WTC11 (cell line): Measurements from ENCODE around the gene KLK15. TPM values are rescaled to one million over a fixed set of nuclear protein-coding genes. Genes with fewer than 3 reads are reported as not detected.

ENCODE experiments used
- ATAC-seq: fragments of 200-7000 bp; cut with Tn5 transposase; 2 replicates; pipeline ENCODE4 v1.10.0; 2021; ENCODE audit warnings: mild to moderate bottlenecking, moderate library complexity
- CTCF ChIA-PET: fragments of 300-600 bp; sonication (Branson Sonifier 250); formaldehyde crosslinking; loops from one replicate; lab custom pipeline; 2021; ENCODE audit warnings: antibody characterized with exemption; lab: Charles Lee
- POLR2A ChIA-PET: fragments of 350-600 bp; sonication (Branson Sonifier 250); formaldehyde crosslinking; loops from one replicate; lab custom pipeline; 2021; ENCODE audit warnings: antibody characterized with exemption; lab: Charles Lee
- DNase-seq: peaks from one replicate; pipeline ENCODE4 v3.0.0; 2021; ENCODE audit warnings: low spot score
- H3K27ac Mint-ChIP-seq: 2 replicates; pipeline ENCODE4 v1.8.0; 2021; ENCODE audit warnings: mixed read lengths
- H3K27me3 Mint-ChIP-seq: 2 replicates; pipeline ENCODE4 v1.8.0; 2021; ENCODE audit warnings: low read depth, mild to moderate bottlenecking, moderate library complexity, mixed read lengths
- H3K36me3 Mint-ChIP-seq: 2 replicates; pipeline ENCODE4 v1.8.0; 2021; ENCODE audit warnings: mixed read lengths
- H3K4me1 Mint-ChIP-seq: 2 replicates; pipeline ENCODE4 v1.8.0; 2022; ENCODE audit warnings: mixed read lengths
- H3K4me3 Mint-ChIP-seq: 2 replicates; pipeline ENCODE4 v1.8.0; 2021; ENCODE audit warnings: mild to moderate bottlenecking, moderate library complexity, mixed read lengths
- H3K9me3 Mint-ChIP-seq: 2 replicates; pipeline ENCODE4 v1.8.0; 2021; ENCODE audit warnings: mixed read lengths
- CBFB ChIP-seq: sonication (generic); formaldehyde crosslinking; IDR thresholded peaks from 2 replicates; pipeline ENCODE4 v1.8.1; 2022; ENCODE audit warnings: mild to moderate bottlenecking, low read depth, missing genetic modification reagents
- EMX1 ChIP-seq: fragments of 250-450 bp; sonication (Bioruptor Pico); IDR thresholded peaks from 2 replicates; pipeline ENCODE4 v1.8.0; 2021; ENCODE audit warnings: mild to moderate bottlenecking
- RORB ChIP-seq: fragments of 250-450 bp; sonication (Bioruptor Pico); IDR thresholded peaks from 2 replicates; pipeline ENCODE4 v1.9.0; 2021; ENCODE audit warnings: mild to moderate bottlenecking
- TEAD4 ChIP-seq: sonication (generic); formaldehyde crosslinking; IDR thresholded peaks from 2 replicates; pipeline ENCODE4 v1.8.0; 2022; ENCODE audit warnings: mild to moderate bottlenecking, missing genetic modification reagents
- ZNF121 ChIP-seq: sonication (generic); formaldehyde crosslinking; IDR thresholded peaks from 2 replicates; pipeline ENCODE4 v1.8.0; 2023; ENCODE audit warnings: missing genetic modification reagents
- ZNF232 ChIP-seq: sonication (generic); formaldehyde crosslinking; IDR thresholded peaks from 2 replicates; pipeline ENCODE4 v1.8.0; 2022; ENCODE audit warnings: mild to moderate bottlenecking, missing genetic modification reagents
- ZNF671 ChIP-seq: fragments of 250-450 bp; sonication (Bioruptor Pico); IDR thresholded peaks from 2 replicates; pipeline ENCODE4 v1.8.0; 2021; ENCODE audit warnings: mild to moderate bottlenecking
- total RNA-seq: library from RNA; stranded (reverse); gene quantifications from 3 replicates; pipeline ENCODE4 v1.2.3, GENCODE V29; 2021
- TF ChIP-seq, protein P1 (sequence below): fragments of 250-450 bp; sonication (Bioruptor Pico); IDR thresholded peaks from 2 replicates; pipeline ENCODE4 v1.9.0; 2021; ENCODE audit warnings: mild to moderate bottlenecking, borderline replicate concordance
- TF ChIP-seq, protein P2 (sequence below): sonication (generic); formaldehyde crosslinking; IDR thresholded peaks from 2 replicates; pipeline ENCODE4 v1.8.1; 2023; ENCODE audit warnings: mild to moderate bottlenecking, missing genetic modification reagents, moderate library complexity
- TF ChIP-seq, protein P3 (sequence below): sonication (generic); formaldehyde crosslinking; IDR thresholded peaks from 2 replicates; pipeline ENCODE4 v1.8.1; 2022; ENCODE audit warnings: low read depth, mild to moderate bottlenecking, moderate library complexity, missing genetic modification reagents, borderline replicate concordance
- TF ChIP-seq, protein P4 (sequence below): sonication (generic); formaldehyde crosslinking; IDR thresholded peaks from 2 replicates; pipeline ENCODE4 v1.8.1; 2023; ENCODE audit warnings: mild to moderate bottlenecking, missing genetic modification reagents, moderate library complexity
- TF ChIP-seq, protein P5 (sequence below): sonication (generic); formaldehyde crosslinking; IDR thresholded peaks from 2 replicates; pipeline ENCODE4 v1.8.1; 2023; ENCODE audit warnings: mild to moderate bottlenecking, missing genetic modification reagents, borderline replicate concordance

Gene KLK15
- total RNA-seq, 1 experiment from 2014 or later = not detected

DNA sequence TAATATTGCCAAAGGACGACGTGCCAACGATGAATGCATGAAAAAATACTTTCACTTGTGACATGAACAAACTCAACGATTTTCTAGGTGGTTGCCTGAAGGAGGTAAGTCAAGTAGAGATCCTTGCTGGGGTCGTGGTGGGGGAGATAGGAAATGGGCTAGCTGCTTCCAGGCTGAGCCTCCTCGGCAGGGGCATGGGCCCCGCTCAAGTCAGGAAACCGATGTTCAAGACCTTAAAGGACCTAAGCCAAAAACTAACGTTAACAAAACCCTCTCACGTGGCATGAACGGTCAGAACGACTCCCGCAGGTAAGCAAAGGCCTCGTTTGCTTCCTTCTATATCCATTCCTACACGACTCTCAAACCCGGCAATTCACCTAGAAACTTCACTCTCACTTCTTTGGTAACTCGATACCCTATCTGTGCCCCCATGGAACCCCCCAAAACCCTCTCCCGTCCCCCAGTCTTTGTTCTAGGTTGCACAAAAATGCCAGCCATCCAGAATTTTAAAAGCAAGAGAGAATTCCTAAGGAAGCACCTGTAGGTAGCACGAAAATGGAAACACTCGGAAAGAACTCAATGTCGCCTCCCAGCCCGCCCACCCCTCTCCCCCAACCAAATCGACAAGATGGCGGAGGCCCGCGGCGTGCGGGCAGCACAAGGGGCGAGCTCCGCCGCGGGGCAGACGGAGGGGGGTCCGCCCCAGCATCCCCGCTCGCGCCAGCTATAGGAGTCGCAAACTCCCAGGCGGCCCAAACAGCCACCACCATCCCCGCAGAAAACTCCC, 29.5 kb downstream of the KLK15 start (continued):
- TF ChIP-seq, protein P1, sequence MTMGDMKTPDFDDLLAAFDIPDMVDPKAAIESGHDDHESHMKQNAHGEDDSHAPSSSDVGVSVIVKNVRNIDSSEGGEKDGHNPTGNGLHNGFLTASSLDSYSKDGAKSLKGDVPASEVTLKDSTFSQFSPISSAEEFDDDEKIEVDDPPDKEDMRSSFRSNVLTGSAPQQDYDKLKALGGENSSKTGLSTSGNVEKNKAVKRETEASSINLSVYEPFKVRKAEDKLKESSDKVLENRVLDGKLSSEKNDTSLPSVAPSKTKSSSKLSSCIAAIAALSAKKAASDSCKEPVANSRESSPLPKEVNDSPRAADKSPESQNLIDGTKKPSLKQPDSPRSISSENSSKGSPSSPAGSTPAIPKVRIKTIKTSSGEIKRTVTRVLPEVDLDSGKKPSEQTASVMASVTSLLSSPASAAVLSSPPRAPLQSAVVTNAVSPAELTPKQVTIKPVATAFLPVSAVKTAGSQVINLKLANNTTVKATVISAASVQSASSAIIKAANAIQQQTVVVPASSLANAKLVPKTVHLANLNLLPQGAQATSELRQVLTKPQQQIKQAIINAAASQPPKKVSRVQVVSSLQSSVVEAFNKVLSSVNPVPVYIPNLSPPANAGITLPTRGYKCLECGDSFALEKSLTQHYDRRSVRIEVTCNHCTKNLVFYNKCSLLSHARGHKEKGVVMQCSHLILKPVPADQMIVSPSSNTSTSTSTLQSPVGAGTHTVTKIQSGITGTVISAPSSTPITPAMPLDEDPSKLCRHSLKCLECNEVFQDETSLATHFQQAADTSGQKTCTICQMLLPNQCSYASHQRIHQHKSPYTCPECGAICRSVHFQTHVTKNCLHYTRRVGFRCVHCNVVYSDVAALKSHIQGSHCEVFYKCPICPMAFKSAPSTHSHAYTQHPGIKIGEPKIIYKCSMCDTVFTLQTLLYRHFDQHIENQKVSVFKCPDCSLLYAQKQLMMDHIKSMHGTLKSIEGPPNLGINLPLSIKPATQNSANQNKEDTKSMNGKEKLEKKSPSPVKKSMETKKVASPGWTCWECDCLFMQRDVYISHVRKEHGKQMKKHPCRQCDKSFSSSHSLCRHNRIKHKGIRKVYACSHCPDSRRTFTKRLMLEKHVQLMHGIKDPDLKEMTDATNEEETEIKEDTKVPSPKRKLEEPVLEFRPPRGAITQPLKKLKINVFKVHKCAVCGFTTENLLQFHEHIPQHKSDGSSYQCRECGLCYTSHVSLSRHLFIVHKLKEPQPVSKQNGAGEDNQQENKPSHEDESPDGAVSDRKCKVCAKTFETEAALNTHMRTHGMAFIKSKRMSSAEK (CRISPR knock-in tag) = no peak
- TF ChIP-seq, protein P2, sequence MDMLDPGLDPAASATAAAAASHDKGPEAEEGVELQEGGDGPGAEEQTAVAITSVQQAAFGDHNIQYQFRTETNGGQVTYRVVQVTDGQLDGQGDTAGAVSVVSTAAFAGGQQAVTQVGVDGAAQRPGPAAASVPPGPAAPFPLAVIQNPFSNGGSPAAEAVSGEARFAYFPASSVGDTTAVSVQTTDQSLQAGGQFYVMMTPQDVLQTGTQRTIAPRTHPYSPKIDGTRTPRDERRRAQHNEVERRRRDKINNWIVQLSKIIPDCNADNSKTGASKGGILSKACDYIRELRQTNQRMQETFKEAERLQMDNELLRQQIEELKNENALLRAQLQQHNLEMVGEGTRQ (CRISPR knock-in tag) = no peak
- TF ChIP-seq ZNF232 (CRISPR knock-in tag) (no peak), ZNF671 (0 out of 2 replicates have a peak, but pooled peaks have one; percentile 41), EMX1 (0 out of 2 replicates have a peak, but pooled peaks have one; percentile 75)

DNA sequence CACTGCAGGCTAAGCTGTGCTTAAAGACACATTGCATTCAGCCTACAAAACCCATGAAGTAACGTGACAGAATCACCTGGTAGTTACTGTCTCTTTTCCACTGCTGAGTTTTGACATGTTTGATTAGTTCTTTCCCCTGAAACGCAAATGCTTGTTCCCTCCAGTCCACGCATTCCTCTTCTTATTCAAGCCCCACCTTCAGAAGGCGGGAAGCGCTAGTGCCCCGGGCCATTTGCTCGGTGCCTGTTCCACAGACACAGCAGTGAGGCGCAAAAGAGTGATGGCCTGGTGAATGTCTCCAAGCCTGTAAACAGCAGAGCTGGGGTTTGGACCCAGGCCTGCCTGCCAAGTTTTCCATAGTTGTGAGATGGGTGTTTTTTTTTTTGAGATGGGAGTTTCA, 32.3 kb downstream of the KLK15 start:
- Mint-ChIP-seq H3K9me3 (no peaks in the 10 kb centered on the region), H3K36me3 (peaks cover 62% of the 10 kb centered on the region), H3K27ac (peak overlapping the region; percentile 66), H3K27me3 (no peaks in the 10 kb centered on the region), H3K4me3 (peak overlapping the region; percentile 53), H3K4me1 (peaks cover 25% of the 10 kb centered on the region)
- no peak for ATAC-seq
- TF ChIP-seq, protein P3, sequence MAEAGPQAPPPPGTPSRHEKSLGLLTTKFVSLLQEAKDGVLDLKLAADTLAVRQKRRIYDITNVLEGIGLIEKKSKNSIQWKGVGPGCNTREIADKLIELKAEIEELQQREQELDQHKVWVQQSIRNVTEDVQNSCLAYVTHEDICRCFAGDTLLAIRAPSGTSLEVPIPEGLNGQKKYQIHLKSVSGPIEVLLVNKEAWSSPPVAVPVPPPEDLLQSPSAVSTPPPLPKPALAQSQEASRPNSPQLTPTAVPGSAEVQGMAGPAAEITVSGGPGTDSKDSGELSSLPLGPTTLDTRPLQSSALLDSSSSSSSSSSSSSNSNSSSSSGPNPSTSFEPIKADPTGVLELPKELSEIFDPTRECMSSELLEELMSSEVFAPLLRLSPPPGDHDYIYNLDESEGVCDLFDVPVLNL = no peak
- TF ChIP-seq, protein P4, sequence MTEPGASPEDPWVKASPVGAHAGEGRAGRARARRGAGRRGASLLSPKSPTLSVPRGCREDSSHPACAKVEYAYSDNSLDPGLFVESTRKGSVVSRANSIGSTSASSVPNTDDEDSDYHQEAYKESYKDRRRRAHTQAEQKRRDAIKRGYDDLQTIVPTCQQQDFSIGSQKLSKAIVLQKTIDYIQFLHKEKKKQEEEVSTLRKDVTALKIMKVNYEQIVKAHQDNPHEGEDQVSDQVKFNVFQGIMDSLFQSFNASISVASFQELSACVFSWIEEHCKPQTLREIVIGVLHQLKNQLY (CRISPR knock-in tag) = no peak
- TF ChIP-seq EMX1 = no peak
- TF ChIP-seq RORB (CRISPR knock-in tag) = no peak
- no peak for TF ChIP-seq CBFB (CRISPR knock-in tag)
- TF ChIP-seq TEAD4 (CRISPR knock-in tag) = no peak
- TF ChIP-seq, protein P5, sequence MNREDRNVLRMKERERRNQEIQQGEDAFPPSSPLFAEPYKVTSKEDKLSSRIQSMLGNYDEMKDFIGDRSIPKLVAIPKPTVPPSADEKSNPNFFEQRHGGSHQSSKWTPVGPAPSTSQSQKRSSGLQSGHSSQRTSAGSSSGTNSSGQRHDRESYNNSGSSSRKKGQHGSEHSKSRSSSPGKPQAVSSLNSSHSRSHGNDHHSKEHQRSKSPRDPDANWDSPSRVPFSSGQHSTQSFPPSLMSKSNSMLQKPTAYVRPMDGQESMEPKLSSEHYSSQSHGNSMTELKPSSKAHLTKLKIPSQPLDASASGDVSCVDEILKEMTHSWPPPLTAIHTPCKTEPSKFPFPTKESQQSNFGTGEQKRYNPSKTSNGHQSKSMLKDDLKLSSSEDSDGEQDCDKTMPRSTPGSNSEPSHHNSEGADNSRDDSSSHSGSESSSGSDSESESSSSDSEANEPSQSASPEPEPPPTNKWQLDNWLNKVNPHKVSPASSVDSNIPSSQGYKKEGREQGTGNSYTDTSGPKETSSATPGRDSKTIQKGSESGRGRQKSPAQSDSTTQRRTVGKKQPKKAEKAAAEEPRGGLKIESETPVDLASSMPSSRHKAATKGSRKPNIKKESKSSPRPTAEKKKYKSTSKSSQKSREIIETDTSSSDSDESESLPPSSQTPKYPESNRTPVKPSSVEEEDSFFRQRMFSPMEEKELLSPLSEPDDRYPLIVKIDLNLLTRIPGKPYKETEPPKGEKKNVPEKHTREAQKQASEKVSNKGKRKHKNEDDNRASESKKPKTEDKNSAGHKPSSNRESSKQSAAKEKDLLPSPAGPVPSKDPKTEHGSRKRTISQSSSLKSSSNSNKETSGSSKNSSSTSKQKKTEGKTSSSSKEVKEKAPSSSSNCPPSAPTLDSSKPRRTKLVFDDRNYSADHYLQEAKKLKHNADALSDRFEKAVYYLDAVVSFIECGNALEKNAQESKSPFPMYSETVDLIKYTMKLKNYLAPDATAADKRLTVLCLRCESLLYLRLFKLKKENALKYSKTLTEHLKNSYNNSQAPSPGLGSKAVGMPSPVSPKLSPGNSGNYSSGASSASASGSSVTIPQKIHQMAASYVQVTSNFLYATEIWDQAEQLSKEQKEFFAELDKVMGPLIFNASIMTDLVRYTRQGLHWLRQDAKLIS = no peak
- no peak for TF ChIP-seq ZNF121 (CRISPR knock-in tag)
- DNase-seq = no peak
- ChIA-PET POLR2A (interaction anchor here (0.6 kb wide), 1 partner anchor 141 kb away, joined by 4 read pairs; no protein-coding TSS in a partner anchor), CTCF (interaction anchor here (1.3 kb wide), 1 partner anchor 121 kb away, joined by 4 read pairs; no protein-coding TSS in a partner anchor)
